Stimulated activated CD8-positive, alpha-beta memory T cell treated with anti-CD3 and anti-CD28 coated beads, Interleukin-7, amount 100 ng/mL, for 1 hour (primary cell): ENCODE measurements around the gene CZIB.
A peak's percentile ranks its signal among the peaks of the same experiment; 100 is the strongest.
"Not testable (repeated sequence)": the region's sequence is repeated elsewhere in the genome, so short reads cannot be mapped to it uniquely, and the experiment has no call there.

Source experiments
- DNase-seq, 2 donors: peaks; one replicate each; pipeline ENCODE4 v3.0.0-alpha.2; 2020; ENCODE audit warnings: low read depth in 2 of 2

The CZIB gene

DNA sequence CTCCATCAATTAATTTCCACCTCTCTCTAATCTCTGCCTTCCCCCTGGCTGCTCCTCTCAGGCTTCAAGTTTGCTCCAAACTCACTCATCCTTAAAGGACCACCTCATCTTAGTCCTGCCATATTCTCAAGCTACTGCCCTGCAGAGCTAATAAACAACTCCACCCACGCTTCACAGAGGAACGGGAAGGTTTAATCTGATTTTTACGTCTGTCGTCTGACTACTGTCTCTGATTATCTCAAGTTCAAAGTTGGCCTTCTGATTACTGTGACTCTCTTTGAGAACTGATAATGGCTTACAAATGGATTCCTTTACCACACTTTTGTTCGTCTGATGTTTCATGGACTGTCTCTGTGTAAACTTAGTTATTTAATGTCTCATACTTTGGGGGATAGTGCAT, 31.4 kb downstream of the CZIB start:
- no peak for DNase-seq

DNA sequence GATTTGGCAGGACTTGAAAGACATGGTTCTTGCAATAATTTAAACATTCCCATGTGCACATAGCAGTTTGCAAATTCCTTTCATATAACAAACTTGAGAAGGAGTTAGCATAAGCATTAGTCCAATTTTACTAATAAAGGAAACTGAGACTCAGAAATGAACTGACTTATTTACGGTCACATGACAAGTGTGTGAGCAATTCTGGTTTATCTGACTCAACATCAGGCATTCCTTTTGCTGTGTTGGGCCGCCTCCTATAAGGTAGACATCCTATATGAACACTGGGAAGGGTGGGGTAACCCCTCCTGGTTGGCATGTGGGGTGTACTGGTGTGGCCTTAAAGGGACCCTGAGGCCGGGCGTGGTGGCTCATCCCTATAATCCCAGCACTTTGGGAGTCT, 32.3 kb downstream of the CZIB start:
- DNase-seq, result no peak

DNA sequence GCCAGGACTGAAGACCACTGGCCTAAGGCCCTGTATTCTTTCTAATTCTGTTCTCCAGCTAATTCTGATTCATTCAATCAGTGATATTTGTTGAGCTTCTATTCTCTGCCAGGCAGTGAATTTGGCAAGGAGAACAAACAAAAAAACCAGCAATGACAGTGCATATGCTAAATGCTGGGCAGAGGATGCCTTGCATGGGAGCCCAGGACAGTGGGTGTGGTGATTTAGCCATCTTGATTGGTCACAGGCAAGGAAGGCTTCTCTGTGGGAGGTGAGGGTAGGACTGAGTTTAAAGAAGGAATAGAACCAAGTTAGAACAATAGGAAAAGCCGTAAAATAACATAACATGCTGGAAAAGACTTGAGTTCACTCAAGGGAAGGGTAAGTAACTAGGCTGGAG, 33.0 kb downstream of the CZIB start:
- no peak for DNase-seq

DNA sequence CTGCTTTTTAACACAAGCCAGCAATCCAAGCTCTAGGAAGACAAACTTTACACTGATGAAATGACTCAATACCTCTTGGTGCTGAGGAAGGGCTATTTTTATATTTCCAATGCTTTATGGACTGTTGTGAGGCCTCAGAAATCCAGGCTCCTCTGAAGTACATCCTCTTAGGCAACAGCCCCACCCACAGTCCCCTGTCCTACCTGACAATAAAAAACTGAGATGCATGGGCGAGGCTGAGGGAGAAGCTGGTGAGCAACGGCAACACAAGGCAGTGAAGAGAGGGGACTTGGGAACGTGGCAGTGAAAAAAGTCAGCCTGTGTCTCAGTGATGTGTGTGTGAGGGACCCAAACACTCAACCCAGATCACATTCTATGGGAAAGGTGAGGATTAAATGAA, 33.9 kb downstream of the CZIB start:
- no peak for DNase-seq

DNA sequence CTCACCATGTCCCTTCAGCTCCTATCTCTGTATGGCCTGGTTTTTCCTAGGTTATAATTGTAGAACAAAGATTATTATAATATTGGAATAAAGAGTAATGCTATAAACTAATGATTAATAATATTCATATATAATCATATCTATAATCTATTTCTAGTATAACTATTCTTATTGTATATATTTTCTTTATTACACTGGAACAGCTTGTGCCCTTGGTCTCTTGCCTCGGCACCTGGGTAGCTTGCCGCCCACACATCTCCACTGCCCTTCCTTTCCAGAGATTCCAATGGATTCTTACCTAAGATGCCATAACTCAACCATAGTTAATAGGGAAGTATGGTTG, 34.5 kb downstream of the CZIB start:
- not testable (repeated sequence) for DNase-seq

DNA sequence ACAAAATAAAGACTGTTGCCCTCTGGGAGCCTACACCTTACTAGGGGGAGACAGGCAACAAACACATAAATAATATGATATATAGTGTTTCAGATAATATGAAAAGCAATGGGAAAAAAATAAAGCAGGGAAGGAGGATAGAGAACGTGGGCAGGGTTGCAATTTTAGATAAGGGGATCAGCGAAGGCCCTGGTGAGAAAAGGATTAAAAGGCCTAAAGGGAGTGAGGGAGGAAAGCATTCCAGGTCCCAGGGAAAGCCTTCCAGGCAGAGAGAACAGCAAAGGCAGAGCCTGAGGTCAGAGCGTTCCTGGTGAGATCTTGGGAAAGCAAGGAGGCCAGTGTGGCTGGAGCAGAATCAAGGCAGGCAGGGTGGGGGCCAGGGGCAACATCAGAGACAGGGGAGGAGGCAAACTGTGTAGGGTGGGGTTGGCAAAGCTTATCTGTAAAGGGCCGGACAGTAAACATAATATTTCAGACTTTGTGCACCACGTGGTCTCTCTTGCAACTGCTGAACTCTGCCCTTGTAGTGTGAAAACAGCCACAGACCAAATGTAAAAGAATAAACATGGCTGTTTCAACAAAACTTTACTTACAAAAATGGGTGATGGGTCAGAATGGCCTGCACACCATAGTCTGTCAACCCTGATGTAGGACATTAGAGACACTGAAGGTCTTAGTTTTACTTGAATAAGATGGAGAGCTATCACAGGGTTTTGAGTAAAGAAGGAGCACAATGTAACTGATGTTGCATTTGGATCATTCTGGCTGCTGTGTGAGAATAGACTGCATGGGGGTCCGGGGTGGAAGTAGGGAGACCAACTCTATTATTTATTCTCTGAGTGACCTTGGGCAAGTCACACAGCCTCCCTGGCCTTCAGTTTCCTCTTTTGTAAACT, 37.1 kb downstream of the CZIB start:
- DNase-seq, result no peak

DNA sequence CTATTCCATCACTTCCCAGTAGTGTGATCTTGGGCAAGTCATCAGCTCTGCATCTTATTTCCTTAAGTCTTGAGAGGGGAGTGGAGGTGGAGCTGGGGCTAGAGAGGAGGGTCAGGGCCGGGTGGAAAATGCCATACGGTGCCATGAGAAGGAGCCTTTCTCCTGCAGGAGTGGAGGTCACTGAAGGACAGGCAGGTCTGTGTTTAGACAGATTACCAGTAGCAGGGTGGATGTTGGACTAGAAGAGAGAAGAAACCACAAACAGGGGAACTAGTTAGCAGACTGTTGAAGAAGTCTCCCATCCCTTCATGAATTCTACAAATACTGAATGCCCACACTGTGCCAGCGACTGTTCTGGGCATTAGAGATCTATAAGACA, 37.7 kb downstream of the CZIB start:
- no peak for DNase-seq

DNA sequence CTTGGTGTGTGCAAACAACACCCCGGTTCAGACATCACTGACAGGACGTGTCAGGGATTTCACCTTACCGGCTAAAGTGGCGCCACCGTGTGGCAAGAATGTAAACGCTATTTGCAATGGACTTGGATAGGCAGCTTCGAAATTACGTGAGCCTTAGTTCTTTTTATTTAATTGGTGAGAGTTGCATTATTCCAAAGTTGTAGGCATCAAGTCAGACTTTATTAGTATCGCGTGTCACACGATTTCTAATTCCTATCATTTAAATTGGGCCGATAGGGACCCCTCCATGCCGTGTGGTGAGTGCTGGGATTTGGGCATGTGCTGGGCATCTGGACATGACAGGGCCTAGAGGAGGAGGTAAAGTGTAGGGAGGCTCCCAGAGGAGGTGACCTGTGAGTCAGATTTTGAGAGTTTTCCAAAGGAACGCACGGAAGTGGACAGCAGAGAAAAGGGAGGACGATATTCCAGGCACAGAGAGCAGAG, 38.3 kb downstream of the CZIB start:
- peak; percentile 54 to 68 for DNase-seq

DNA sequence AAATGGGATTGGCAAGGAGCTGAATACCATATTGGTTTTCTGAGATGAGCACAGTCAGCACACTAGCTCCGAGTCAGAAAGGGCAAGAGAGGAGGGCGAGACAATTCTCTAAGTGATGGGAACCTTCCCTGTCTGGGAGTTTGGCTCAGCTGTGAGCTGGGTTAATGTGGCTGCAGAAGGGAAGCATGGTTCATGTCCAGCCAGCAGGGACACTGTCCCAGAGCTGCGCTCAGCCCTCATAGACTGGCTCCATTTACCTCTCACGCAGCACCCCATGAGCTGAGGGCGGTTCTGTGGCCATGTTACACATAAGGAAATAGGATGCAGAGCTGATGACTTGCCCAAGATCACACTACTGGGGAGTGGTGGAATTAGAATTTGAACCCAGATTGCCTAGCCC, 39.5 kb downstream of the CZIB start:
- DNase-seq, result no peak

DNA sequence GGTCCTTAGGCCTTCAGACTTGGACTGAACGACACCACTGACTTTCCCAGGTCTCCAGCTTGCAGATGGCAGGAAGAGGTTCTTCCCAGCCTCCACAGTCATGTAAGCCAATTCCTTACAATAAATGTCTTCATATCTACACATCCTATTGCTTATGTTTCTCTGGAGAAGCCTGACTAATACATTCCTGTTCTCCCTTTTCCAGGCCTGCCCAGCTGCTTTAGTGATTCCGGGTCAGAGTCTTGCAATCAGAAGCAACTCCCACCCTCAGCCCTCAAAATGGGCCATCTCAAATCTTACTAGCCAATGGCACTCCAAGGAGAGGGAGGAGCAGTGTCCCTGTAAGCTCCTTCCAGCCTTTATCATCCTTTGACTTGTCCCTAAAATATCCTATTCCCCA, 40.2 kb downstream of the CZIB start:
- DNase-seq, result no peak

DNA sequence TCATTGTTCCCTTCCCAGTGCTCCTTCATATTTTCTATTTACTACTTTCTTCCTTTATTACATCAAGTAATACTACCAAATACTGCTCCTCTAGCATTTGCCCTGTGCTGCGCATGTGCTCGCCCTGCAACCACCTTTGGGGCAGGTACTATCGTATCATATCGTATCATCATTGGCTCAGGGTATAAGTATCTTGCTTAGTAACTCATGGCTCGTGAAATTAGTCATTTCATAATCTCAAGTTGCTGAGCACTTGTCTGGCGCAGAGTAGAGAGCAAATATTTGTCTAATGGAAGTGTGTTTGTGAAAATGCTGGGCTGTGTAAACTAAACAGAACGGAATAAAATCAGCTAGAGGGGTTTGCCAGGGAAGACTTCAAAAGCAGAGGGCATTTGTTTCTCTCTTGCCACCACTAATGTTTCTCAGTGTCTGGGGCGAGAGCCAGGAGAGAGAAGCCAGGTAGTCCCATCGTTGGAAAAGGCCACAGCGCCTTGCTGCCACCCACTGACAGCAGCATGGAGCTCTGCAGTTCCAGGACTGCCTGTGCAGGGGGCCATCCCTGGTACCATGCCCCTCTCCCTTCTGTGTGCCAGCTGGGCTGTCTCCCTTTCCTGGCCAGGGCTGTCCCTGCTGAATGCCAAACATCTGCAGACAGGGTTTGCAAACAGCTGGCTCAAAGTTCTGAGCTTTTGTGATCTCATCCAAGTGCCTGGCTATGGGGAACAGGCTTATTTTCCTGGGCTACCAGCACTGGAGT, 43.8 kb downstream of the CZIB start:
- no peak for DNase-seq

DNA sequence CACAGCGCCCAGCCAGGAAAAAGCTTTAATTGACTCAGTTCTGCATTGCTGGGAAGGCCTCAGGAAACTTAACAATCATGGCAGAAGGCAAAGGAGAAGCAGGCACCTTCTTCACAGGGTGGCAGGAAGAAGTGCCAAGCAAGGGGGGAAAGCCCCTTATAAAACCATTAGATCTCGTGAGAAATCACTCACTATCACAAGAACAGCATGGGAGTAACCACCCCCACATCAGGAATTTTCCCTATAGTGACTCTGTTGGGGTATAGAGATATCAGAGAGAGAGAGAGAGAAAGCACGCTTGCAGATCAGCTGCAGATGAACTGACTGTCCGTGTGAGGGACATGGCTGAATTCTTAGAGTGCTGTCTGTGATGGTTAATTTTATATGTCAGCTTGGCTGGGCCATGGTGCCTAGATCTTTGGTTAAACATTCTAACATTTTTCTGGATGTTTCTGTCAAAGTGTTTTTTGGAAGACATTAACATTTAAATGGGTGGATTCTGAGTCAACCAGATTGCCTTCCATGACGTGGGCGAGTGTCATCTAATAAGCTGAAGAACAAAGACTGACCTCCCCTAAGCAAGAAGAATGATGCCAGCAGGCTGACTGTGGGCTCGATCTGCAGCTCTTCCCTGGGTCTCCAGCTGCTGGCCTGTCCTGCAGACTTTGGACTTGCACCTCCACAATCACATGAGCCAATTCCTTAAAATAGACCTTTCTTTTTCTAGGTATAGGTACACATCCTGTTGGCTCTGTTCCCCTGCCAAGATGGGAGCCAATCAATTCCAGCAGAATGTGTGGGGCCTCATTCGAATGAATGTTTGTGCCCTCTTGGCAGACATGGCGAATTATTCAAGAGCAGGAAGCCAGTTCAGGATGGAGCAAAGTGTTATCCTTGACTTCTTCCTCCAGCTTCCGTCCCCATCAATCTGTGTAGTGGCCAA, 45.2 kb downstream of the CZIB start:
- no peak for DNase-seq

DNA sequence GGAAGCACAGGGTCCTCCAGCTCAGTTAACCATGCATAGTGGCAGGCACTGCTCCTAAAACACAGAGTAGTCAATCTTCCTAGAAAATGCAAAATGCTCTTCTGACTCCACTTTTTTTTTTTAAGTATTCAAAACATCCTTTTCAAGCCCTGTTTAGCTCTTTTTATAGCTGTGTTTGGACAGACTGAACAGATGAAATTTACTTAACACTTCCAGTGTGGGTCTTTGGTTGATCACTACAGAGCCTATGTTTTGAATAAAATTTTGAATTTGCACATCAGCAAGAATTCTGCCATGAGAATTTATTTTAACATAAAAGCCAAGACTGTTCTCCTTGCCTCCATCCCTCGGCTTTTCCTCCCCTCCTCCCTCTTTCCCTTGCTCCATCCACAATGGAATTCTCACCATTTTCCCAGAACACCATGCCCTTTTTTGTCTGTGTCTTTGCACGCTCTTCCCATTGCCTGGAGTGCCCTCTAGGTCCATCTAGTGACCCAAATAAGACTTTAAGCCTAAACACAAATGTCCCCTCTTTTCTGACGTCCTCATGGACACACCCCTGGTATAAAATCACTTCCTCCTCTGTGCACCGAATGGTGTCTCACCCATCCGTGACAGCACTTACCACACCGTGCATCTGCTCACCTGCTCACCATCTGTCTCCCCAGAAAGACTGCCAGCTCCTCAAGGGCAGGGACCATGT, 47.9 kb downstream of the CZIB start:
- no peak for DNase-seq

DNA sequence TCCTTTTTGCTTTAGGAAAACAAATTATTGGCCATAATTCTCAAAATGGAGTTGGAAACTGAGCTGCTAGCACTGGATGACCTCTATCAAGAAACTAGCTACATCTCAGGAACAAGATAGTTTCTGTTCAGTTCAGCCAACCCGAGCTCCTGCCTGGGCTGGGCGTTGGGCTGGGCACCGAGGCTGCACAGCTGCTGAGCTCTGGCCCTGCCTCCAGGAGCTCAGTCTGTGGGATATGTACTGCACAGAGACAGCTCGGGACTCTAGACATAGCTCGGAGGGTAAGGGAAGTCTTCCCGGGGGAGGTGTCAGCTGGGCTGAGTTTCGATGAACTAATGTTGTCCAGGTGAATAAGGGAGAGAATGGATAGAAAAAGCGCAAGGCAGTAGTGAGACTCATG, 53.5 kb downstream of the CZIB start:
- no peak for DNase-seq

DNA sequence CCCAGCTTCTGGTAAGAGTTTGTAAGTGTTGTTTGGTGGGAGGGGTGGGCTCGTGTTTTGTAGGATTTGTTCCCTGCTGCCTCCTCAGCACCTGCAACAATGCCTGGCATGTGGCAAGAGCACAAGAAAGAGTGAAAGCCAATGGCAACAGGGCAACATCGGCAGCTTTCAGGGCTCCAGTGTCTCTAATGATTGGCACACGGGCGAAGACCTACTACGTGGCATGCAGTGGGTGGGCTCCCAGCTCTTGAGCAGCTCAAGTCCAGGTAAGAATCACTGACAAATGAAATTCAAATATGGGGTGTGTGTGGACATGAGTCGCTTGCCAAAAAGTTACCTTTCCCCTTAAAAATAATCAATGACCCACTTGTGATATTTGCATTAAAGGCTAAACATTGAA, 54.1 kb downstream of the CZIB start:
- DNase-seq, result no peak

DNA sequence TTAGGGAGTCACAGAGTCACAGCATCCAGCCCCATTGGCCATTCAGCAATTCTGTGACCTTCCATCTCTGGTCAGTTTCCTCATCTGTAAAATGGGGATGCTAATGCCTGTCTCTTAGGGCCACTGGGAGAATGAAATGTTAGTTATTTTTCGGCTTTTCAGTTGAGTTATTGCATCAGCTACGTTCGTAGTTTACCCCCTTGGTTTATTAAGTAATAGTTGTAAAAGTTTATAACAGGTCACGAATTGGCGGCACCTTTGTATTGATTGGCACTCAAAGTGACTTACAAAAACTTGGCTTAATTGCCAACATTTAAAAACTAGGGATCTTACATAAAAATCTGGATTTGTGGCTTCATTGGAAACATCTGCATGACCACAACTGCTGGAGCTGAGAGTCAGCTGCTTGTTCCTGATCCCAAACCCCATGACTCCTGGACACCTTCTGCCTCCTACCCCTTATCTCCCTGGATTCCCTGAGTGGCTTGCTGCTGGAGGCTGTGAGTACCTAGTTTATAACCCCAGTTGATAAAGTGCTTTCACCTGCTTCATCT, 54.9 kb downstream of the CZIB start:
- DNase-seq, result no peak
